ENCODE data around the gene BCAR3.

BCAR3 gene

DNA sequence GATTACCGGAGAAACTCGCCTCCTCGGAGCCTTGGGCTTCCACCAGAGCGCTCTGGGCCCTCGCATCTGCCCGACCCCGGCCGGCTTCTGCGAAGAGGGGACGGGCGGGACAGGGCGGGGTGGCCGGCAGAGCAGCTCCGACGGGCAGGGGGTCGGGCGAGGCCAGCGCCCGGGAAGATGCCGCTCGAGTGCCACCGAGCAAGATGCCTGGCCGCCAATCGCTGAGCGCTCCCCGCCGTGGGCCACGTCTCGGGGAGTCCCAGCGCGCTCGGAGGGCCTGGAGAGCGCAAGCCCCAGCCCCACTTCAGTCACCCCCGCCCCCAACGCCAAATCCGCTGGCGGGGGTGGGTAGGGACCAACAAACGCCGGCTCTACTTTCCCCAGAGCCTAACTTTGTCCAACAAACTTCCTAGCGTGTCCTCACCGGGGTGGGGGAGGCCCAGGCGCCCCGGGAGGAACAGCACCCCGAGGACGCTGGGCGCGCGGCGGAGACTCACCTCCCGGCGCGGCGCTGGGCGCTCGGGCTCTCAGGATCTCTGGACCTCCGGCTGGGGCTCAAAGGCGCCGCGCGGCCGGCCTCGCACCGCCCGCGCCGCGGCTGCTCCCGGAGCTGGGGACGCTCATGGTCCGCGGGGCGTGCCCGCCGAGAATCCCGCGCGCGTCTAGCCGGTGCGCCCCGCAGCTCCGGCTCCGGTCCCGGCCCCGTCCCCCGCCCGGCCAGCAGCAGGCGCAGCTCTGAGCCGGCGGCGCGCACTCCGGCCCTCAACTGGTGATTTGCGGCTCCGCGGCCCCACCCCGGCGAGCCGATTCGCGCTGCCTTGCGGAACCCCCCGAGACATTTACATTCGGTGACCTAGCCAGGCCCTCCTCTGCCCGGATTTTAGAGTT, at the start of gene BCAR3:
Gene BCAR3, minus strand, starts transcription at position 737 of the 888 bp plus-strand sequence. CDS start 6,907 bp downstream, outside the sequence.
- peak; percentile 83 for DNase-seq (ENCODE audit: low spot score)

DNA sequence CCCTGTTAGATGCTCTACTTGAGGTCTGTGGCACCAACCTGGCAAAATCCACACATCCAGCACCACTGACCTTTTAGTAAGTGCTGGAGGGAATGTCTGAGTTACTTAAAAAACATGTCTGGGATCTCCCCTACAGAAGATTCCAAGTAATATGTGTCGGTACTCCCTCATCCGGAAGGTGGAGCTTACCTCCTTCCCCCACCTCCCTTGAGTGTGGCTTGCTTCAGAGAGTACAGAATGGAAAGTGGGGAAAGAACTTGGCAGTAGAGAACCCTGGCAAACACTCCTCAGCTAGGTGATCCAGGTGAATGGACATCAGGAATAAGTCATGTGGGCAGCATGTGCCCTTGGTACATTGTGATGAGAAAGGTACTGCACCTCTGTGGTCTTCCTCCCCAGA, 49.0 kb upstream of the BCAR3 start:
- DNase-seq (ENCODE audit: low spot score): no peak

- DNase-seq (ENCODE audit: low spot score): no peak
These were observed 48.3 kb upstream of the BCAR3 start for GRCh38 chr1:93729906-93730305.

DNA sequence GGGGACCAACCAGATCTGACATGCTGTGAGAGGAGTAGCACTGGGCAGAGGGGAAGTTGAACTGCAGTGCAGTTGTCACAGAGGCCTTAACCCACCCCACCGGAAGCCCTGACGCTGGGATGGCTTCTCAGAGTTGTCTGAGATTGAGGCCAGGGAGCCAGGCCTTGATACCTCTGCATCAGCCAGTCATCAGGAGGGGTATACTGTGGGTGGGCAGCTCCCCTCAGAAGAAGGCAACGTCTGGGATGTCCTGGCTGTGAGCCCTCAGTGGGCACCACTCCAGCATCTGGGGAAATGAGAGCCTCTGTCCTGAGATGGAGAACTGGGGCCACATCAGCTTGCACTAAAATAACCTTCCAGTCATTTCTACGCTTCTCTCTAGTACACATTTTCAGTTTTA, 47.9 kb upstream of the BCAR3 start:
- DNase-seq (ENCODE audit: low spot score): no peak

GRCh38 chr1:93728480-93729131, 47.0 kb upstream of the BCAR3 start:
- no peak for DNase-seq (ENCODE audit: low spot score)

DNA sequence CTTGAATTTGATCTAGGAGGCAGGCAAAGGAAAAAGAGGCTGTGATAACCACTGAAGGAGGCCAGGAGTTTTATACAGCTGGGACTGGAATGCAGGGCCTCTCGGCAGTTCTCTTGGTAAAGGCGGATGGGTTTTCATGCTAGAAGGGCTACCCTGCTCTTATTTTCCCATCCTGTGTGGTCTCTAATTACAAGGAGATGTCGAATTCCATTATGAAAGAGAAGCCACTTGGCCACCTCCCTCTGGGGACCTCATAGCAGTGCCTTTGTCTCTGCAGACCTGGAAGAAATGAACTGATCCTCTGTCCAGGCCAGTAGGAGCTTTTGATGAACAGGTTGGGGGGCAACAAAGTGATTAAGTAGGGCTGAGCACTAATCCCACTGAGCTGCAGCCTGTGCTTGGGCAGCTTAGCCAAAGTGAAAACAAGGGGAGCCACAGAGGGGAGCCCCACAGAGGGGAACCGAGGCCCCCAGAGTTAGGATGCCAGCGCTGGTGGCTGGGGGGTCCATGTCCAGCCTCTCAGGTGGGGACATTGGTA, 42.2 kb upstream of the BCAR3 start:
- DNase-seq (ENCODE audit: low spot score): no peak

GRCh38 chr1:93723110-93723509, 41.5 kb upstream of the BCAR3 start:
- no peak for DNase-seq (ENCODE audit: low spot score)

DNA sequence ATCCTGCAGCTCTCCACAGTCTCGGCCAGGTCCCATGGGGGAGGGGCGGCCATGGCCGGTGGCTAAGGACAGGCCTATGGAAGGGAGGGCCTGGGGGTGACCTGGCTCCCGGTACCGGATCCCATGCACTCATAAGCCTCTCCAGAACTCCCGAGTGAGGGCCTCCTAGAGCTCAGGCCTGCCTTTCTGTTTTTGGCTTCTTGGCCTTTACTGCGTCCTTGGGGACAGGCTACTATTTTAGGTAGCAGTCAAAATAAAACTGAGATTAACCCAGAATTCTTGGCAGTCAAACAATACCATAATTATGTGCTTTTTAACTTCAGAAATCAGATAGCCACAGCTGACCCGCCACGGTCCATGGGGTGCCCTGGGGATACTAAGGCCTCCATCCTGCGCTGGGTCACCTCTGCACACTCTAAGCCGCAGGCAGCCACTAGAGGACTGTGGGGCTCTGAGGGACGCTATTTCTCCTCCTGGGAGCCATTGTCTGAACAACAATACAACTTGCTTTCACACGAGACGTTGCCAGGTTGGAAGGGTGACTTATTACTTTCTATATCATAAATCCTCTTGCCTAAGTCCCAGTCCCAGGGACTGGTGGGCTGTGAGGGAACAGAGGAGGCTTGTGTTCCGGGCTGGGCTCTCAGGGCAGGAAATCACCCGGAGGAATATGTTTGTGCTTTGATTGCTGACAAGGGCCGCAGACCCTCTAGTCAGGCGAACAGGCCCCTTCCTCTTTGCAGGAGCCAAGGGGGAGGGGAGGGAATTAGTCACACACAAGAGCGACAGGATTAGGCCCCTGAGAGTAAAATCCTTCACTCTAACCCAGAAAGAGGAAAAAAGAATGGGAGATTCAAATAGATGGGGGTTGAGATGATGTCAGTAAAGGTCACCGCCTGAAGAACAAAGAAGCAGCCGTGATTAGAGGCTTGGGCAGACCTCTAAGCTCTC, 40.7 kb upstream of the BCAR3 start:
- DNase-seq (ENCODE audit: low spot score): no peak

DNA sequence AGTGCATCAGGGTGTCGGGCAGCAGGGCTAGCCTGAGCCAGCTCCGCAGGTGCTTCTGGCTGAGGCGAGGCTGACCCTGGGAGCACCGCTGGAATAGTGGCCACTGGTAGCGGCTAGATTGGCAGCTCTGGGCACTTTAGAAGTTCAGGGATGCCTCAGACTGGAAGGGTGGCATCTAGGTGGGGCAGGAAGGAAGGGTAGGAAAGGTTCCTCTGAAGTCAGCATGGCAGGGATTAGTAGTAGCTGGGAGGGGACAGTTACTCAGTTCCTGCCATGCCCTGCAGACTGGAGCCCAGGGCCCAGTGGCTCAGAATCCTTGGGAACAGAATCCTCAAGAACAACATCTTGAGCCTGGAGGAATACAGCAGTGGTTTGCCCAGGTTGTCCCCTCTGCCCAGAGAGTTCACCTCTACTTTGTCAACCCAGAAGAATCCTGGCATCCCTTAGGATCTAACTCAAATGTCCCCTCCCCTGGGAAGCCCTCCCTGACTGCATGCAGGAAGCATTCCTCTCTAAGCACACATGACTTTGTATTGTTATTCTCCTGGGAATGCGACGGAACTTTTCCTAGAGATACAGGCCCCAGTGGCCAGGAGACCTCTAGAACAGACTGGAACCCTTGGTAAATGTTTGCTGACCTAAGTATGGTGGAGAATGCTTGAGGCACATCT, 39.5 kb upstream of the BCAR3 start:
- no peak for DNase-seq (ENCODE audit: low spot score)

- DNase-seq (ENCODE audit: low spot score): no peak
These were observed 36.0 kb upstream of the BCAR3 start for GRCh38 chr1:93717640-93718039.

GRCh38 chr1:93716941-93717368, 35.3 kb upstream of the BCAR3 start:
- no peak for DNase-seq (ENCODE audit: low spot score)

- DNase-seq (ENCODE audit: low spot score): no peak
These were observed 34.5 kb upstream of the BCAR3 start for GRCh38 chr1:93716163-93716562.

GRCh38 chr1:93715529-93716126, 34.0 kb upstream of the BCAR3 start:
- no peak for DNase-seq (ENCODE audit: low spot score)

DNA sequence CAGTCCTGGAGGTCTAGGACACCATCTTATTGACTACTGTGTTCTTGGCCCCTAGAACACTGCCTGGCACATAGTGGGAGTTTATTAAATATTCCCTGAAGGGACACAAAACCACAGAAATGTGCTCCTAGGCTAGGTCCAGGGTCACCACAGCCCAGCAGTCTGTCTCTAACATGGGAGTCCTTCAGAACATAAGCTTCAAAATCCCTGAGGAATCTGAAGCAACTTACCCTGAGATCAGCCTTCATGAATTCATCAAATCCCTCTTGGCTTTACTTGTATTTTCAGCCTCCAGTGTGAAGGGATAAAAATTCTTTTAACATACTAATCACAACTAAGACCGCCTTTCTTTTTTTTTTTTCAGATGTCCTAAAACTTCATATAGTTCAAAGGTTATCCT, 32.7 kb upstream of the BCAR3 start:
- DNase-seq (ENCODE audit: low spot score): no peak

- no peak for DNase-seq (ENCODE audit: low spot score)
These were observed 31.7 kb upstream of the BCAR3 start for GRCh38 chr1:93713341-93713740.

DNA sequence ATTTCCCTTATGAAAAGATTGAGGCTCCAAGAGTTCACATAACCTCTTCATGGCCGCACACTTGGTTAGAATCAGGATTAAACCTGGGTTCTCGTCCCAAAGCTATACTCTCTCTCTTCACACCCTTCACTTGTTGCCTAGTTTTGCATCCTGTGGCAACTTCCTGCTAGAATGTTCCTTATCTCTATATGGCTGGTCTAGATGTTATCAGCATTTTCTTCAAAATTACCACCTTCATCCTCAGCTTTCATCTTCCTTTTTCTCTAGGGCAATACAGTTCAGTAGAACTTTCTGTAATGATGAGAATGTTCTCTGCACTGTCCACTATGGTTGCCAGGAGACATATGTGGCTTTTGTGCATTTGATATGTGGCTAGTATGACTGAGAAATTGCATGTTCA, 31.1 kb upstream of the BCAR3 start:
- no peak for DNase-seq (ENCODE audit: low spot score)

DNA sequence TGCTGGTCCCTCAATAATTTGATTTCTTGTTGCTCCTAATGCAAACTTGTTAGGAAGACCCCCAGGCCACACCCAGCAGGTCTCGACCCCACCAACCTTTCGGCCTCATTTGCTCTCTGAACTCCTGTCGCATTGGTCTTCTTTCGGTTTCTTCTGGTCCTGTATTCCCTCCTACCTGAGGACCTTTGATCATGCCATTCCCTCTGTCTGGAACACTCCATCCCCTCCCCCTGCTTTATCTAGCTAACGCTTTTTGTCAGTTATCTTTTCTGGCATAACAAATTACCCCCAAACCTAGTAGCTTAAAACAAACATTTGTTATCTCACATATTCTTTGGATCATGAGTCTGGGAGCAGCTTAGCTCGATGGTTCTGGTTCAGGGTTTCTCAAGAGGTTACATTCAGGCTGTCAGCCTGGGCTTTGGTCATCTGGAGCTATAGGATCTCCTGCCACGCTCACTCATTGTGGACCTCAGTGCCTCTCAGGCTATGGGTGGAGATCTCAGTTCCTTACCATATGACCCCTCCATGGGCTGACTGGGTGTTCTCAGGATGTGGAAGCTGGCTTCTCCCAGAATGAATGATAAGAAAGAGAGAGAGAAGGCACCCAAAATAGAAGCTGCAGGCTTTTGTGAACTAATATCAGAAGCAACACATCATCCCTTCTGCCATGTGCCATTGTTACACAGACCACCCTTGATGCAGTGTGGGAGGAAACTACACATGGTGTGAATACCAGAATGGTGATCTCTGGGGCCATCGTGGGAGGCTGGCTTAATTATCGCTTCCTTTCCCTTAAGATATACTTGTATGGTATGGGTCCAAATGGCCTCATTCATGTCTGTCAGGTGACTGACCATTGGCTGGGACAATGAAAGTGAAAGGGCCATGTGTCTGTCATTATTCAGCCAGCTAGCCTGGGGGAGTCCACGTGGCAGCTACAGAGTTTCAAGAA, 29.1 kb upstream of the BCAR3 start:
- no peak for DNase-seq (ENCODE audit: low spot score)

DNA sequence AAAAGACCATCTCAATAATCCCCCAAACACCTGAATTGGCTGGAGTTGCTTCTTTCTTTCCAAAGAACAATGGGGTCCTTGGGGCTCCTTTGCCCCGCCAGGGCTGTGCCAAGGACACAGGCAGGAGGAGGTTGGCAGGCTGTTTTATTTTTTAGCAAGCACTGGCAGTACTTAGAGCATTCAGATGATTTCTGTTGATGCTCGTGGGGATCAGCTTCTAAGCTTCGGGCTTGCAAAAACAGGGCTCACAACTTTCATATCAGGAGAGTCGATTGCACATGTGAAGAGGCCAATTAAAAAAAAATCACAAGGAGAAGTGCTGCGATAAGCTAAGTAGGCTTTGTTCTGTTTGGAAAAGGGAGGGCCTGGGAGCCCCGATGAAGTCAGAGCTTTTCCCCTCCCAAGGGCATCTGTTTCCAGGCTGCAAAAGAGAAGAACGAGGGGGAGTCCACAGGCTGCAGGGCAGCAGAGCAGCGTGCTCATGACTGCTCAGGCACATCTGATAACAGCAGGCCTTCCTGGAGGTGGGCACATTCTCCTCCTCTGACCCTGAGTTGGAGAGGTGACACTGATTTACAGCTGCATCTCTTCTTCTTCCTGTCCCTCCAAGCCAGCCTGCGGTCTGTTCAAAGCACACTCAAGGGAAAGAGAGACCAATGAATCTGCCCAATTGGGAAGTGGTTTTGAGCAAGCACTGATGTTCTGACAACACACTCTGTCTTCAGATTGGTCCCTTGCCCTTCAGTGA, 27.3 kb upstream of the BCAR3 start:
- DNase-seq (ENCODE audit: low spot score): no peak

DNA sequence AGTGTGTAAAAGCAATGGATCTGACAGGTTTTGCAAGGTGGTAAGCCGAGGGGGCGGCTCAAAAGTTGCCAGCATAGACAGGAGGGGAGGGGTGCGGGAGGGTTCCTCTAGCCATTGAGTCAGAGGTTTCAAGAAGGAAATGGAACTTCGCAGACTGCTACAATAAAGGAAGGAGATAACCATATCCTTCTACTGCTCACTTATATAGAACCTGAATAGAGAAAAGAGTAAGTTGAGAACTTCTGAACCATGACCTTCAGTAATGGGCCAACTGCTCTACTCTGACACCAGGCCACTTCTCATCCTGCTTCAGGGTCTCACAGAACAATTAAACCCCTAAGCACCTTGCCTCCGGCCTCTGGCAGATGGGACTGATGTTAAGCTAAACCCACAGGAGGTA, 26.3 kb upstream of the BCAR3 start:
- DNase-seq (ENCODE audit: low spot score): no peak
